ENCODE measurements around the gene COX7A2. TPM values are rescaled to one million over a fixed set of nuclear protein-coding genes. Genes with fewer than 3 reads are reported as not detected.

COX7A2 gene
- total RNA-seq, 4 donors from 2014 or later, result 58.5 to 1,788 (median 211) TPM

GRCh38 chr6:75261299-75261698 lies 17.7 kb upstream of the COX7A2 start:
- H3K27ac ChIP-seq, result no peak overlapping the region
- no peak overlapping the region for H3K4me3 ChIP-seq
- intact Hi-C loops (cut with DNase I; ENCODE audit: low total_unique reads), result no loop called here
- H3K4me1 ChIP-seq, result no peaks in the 10 kb centered on the region
- no peaks in the 10 kb centered on the region for H3K36me3 ChIP-seq
- H3K27me3 ChIP-seq, result no peaks in the 10 kb centered on the region
- DNase-seq, result no peak
- H3K9me3 ChIP-seq, result no peaks in the 10 kb centered on the region
- no peak for TF ChIP-seq POLR2A (IDR thresholded peaks at IDR 0.05)
- TF ChIP-seq, protein P1, sequence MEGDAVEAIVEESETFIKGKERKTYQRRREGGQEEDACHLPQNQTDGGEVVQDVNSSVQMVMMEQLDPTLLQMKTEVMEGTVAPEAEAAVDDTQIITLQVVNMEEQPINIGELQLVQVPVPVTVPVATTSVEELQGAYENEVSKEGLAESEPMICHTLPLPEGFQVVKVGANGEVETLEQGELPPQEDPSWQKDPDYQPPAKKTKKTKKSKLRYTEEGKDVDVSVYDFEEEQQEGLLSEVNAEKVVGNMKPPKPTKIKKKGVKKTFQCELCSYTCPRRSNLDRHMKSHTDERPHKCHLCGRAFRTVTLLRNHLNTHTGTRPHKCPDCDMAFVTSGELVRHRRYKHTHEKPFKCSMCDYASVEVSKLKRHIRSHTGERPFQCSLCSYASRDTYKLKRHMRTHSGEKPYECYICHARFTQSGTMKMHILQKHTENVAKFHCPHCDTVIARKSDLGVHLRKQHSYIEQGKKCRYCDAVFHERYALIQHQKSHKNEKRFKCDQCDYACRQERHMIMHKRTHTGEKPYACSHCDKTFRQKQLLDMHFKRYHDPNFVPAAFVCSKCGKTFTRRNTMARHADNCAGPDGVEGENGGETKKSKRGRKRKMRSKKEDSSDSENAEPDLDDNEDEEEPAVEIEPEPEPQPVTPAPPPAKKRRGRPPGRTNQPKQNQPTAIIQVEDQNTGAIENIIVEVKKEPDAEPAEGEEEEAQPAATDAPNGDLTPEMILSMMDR (IDR thresholded peaks at IDR 0.05), result no peak

- intact Hi-C loops (cut with DNase I; ENCODE audit: low total_unique reads), result no loop called here
- Histone ChIP-seq H3K27ac (no peak overlapping the region), H3K4me1 (no peaks in the 10 kb centered on the region), H3K9me3 (no peaks in the 10 kb centered on the region), H3K27me3 (no peaks in the 10 kb centered on the region), H3K4me3 (no peak overlapping the region), H3K36me3 (peaks cover 0 to 3% of the 10 kb centered on the region in 2 donors)
- no peak for DNase-seq
- TF ChIP-seq, protein P1 (IDR thresholded peaks at IDR 0.05), result no peak
These were observed 13.9 kb upstream of the COX7A2 start for GRCh38 chr6:75257343-75258087.

GRCh38 chr6:75250552-75250951 lies 7.0 kb upstream of the COX7A2 start:
- Histone ChIP-seq H3K27ac (no peak overlapping the region), H3K4me3 (no peak overlapping the region), H3K27me3 (no peaks in the 10 kb centered on the region), H3K36me3 (peaks cover 0 to 3% of the 10 kb centered on the region in 2 donors), H3K4me1 (no peaks in the 10 kb centered on the region), H3K9me3 (no peaks in the 10 kb centered on the region)
- TF ChIP-seq, protein P1 (IDR thresholded peaks at IDR 0.05), result no peak
- no peak for TF ChIP-seq POLR2A (IDR thresholded peaks at IDR 0.05)
- DNase-seq, result no peak
- intact Hi-C loops (cut with DNase I; ENCODE audit: low total_unique reads), result no loop called here

- H3K27me3 ChIP-seq, result no peaks in the 10 kb centered on the region
- H3K4me3 ChIP-seq, result no peak overlapping the region
- H3K9me3 ChIP-seq, result no peaks in the 10 kb centered on the region
- no peak for TF ChIP-seq POLR2A (IDR thresholded peaks at IDR 0.05)
- TF ChIP-seq, protein P1 (IDR thresholded peaks at IDR 0.05), result no peak
- DNase-seq, result no peak
- no peak overlapping the region for H3K27ac ChIP-seq
- no peaks in the 10 kb centered on the region for H3K4me1 ChIP-seq
- intact Hi-C loops (cut with DNase I; ENCODE audit: low total_unique reads), result no loop called here
- peaks cover 0 to 3% of the 10 kb centered on the region in 2 donors for H3K36me3 ChIP-seq
These were observed 6.2 kb upstream of the COX7A2 start for GRCh38 chr6:75249837-75250236.

DNA sequence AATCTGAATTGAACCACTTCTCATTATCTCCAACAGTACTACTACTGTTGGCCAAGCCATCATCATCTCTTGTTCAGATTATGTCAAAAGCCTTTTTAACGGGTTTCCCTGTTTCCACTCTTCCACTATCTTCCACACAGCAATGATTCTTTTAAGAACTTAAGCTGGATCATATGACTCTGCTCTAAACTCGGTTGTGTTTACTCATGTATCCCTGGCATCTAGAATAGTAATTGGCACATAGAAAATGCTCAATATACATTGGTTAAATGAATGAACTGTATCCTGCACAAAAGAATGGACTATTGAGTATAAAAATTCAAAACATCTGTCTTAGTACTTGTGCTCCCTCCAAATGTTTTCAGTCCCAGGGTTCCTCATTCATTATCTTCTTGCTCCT lies 2.8 kb upstream of the COX7A2 start:
- intact Hi-C loops (cut with DNase I; ENCODE audit: low total_unique reads), result no loop called here
- H3K27me3 ChIP-seq, result no peaks in the 10 kb centered on the region
- H3K36me3 ChIP-seq, result no peaks in the 10 kb centered on the region
- H3K4me1 ChIP-seq, result no peaks in the 10 kb centered on the region
- no peak overlapping the region for H3K27ac ChIP-seq
- TF ChIP-seq POLR2A (IDR thresholded peaks at IDR 0.05), result no peak
- TF ChIP-seq, protein P1 (IDR thresholded peaks at IDR 0.05), result no peak
- no peak for DNase-seq
- H3K9me3 ChIP-seq, result no peaks in the 10 kb centered on the region
- no peak overlapping the region for H3K4me3 ChIP-seq

Data from uterus (tissue), 4 donors.